Astrocyte (in vitro differentiated cells and primary cell): ENCODE measurements around the gene GPC2.

Experiments used
- CTCF ChIP-seq: IDR thresholded peaks from 2 replicates; pipeline ENCODE4 v1.5.1; 2011; ENCODE audit warnings: low read depth, mild to moderate bottlenecking, inconsistent platforms, low read length, moderate library complexity; ENCODE audit not compliant: insufficient read depth
- EZH2 ChIP-seq: IDR thresholded peaks from 2 replicates; pipeline ENCODE4 v1.6.1; 2012; ENCODE audit warnings: mild to moderate bottlenecking, low read length, inconsistent platforms; ENCODE audit not compliant: insufficient read depth

- TF ChIP-seq CTCF (no peak), EZH2 (no peak)
These were observed 20.2 kb downstream of the GPC2 start for GRCh38 chr7:100157069-100157333.
